ENCODE measurements around the gene SLC25A15.

SLC25A15 gene

DNA sequence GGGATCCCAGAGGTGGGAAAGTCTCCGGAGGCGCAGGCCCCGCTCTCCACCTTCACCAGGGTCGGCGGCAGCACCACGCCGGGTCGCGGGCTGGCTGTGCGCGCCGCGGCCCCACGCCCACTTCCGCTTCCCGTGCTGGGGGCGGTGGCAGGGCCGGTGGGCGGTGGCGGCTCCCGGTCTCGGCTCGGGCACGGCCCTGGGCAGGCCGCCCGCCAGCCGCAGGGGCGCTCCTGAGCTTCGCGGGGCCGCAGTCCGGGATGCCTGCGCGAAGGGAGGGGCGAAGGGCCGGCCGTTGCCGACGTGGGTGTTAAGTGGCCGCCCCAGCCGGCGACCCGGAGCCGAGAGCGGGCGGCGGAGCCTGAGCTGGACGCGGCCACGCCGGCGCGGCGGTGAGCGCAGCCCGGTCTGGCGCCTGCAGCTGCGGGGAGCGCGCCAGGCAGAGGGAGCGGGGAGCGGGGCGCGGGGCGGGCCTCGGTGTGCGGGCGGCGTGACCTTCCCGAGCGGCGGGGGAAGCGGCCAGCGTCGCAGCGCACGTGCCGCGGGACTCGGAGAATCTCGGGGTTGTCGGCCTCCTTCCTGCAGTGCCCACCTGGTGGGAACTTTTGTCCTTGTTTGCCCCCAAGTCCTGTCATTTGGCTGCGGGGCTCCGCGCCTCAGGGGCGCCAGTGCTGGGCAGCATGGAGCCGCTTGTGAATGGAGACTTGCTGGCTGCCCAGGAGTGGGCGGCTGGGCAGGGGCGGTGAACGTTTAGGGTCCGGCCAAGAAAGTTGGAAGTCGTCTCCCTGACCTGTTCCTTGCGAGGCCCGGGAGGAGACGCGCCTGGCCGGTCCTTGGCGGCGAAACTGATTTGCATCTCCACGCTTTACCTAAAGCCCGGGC, at the start of gene SLC25A15:
TSS of gene SLC25A15 (plus strand) at position 337 of the 879 bp plus-strand sequence. CDS start 3,616 bp downstream, outside the sequence.
- DNase-seq (ENCODE audit: low read depth): peak; percentile 54

DNA sequence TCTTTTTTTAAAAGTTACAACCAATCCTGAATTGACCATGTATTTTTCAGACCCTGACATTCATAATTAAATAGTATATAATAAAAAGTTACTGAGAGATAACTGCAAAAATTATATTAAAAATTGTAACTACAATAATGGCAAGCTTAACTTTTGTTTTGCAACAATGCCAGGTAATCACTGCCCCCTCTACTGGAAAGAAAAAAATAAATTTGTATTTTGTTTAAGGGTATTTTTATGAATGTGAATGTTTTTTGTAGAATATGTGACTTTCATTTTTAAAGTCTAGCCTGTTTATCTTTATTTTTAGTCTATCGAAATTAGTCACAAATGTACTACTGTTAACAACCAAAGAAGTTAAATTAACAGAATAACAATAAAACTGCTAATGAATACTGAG, 40.1 kb upstream of the SLC25A15 start:
- no peak for DNase-seq (ENCODE audit: low read depth)

- no peak for DNase-seq (ENCODE audit: low read depth)
Observed at GRCh38 chr13:40755082-40755700, 34.2 kb upstream of the SLC25A15 start.

GRCh38 chr13:40756042-40756441, 33.4 kb upstream of the SLC25A15 start:
- no peak for DNase-seq (ENCODE audit: low read depth)

GRCh38 chr13:40758811-40759210, 30.6 kb upstream of the SLC25A15 start:
- no peak for DNase-seq (ENCODE audit: low read depth)

DNA sequence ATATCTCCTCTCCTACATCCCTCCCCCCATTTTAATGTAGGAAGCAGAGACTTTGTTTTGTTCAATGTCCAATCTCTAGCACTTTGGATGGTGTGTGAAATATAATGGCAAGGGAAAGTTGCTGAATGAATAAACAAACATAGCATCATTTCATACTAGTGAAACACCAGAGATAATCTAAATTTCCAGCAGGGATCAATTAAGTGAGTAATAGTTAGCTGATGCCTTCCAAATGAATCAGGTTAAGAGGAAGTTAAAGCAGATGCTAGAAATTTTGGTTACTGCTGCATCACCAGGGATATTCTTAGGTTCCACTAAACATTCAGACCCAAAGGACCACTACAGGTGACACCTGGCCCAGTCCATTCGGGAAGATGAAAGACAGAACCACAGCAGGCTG, 26.6 kb upstream of the SLC25A15 start:
- DNase-seq (ENCODE audit: low read depth): no peak

DNA sequence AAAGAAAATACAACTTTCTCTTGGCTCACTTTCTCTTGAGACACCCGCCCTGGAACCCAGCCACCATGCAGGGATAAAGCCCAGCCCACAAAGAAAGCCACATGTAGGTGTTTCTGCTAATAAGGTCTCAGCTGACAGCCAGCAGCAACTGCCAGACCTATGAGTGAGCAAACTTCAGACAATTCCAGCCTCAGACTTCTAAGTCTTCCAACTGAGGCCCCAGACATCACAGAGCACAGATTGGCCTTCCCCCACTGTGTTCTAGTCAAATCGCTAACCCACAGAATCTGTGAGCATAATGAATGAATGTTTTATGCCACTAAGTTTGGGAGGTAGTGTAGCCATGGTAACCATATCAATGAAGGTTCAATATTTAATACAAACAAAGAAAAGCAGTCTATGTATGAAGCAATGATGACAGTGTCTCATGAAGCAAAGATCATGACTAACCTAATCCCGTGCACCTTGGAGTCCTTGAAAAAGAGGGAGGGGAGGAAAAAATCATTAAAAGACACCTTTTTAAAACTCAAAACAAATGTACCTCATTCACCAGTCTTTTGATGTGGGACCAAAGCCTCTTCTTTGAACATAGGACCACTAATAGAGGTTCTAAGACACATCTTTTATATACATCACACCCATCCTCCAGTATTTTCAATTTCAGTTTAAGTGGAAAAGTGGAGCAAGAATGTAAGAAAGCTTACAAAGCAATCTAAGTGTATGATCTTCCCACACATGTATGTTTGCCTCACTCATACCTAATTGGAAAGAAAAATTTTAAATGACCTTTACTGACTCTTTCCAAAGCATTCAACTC, 24.6 kb upstream of the SLC25A15 start:
- DNase-seq (ENCODE audit: low read depth): no peak

DNA sequence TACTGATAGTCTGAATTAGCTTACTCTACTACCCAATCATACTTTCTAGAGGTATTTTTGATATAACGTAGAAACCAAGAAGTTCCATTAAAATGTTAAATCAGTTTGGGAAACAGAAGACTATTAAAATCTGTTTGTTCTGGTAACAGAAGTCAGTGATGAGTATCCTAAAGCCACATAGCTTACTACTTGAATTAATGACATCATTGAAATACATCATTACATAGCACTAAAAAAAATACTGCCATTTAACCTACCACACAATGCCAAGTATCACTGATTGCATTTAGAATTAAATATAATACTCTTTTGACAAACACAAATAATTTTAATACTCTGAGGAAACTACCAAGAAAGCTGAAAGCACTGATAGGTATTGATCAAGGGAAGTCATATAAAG, 23.8 kb upstream of the SLC25A15 start:
- DNase-seq (ENCODE audit: low read depth): no peak

- DNase-seq (ENCODE audit: low read depth): no peak
Observed at GRCh38 chr13:40769970-40770369, 19.4 kb upstream of the SLC25A15 start.

DNA sequence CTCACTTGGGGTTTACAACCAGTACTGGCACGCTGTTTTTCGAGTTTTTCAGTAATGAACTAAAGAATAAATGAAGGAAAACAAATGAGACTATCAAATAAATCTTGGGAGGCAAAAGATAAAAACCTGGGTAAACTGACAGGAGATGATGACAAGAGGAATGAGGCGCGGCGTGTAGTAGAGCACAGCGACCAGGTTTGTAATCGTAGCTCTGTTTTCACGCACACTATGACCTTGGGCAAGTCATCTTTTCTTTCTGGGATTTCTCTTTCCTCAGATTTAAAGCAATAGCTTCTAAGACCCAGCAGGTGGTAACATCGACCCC, 18.8 kb upstream of the SLC25A15 start:
- no peak for DNase-seq (ENCODE audit: low read depth)

DNA sequence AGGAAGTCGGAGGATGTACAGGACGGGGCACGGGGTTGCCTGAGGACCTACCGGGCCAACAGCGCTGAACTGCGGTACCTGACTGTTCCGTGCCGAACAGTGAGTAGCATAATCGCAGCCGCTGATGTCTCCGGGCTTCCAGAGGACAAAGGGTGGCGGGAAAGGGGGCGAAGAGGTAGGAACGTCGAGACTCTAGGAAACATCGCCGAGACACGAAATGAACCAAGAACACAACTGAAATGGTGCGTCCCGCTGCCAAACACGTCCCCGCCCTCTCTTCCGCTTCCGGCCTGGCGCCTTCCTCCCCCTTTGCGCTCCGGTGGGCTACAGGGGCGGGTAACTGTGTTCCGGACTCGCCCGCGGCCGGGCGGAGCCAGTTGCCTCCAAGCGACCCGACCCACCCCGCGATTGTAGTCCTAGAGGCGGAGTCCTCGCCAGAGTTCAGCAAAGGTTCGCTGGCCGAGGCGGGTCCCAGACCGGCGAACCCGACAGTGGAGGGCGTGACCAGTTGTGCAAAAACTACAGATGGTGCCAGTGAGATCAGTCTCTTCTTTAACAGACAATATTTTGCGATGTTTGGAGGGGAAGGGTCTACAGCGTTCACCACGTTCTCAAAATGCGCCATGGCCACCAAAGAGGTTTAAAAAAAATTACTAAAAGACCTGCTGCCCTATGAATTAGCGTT, 18.3 kb upstream of the SLC25A15 start, which contains the start of gene MRPS31:
TSS of gene MRPS31 (minus strand) at position 257 of the 685 bp plus-strand sequence. CDS start at position 203, 54 bp downstream.
- DNase-seq (ENCODE audit: low read depth): peak; percentile 93

DNA sequence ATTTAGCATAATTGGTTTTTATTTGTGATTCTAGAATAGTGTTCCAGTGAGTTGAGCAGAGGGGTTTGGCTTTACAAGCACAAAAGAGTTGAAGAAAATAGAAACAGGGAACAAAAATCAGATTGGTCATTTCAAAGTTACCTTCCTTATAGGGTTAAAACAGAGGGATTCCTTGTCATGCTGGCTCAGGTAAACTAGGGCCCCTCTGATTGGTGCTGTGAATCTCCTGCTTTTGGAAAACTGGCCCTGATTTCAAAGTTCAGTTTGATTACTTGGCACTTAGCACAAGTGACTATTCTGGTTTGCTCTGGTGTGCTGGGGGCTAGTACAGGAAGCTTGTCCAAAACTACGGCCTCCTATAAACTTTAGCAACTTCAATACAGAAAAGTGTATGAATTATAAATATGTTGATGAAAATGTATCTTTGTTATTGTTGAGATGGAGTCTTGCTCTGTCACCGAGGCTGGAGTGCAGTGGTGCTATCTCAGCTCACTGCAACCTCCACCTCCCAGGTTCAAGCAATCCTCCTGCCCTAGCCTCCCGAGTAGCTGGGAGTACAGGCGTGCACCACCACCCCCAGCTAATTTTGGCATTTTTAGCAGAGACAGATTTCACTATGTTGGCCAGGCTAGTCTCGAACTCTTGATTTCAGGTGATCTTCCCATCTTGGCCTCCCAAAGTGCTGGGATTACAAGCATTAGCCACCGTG, 16.5 kb upstream of the SLC25A15 start:
- no peak for DNase-seq (ENCODE audit: low read depth)

- no peak for DNase-seq (ENCODE audit: low read depth)
Observed at GRCh38 chr13:40774672-40775071, 14.7 kb upstream of the SLC25A15 start.

DNA sequence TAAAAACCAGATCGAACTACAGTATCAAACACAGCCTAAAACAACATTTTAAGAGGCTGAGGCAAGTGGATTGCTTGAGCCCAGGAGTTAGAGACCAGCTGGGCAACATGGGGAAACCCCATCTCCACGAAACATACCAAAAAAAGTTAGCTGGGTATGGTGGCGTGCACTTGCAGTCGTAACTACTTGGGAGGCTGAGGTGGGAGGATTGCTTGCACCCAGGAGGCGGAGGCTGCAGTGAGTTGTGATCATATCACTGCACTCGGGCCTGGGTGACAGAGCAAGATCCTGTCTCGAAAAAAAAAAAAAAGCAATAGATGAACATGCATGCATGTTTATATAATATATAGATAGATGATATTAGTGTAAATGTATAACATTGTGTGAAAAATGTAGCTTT, 13.2 kb upstream of the SLC25A15 start:
- DNase-seq (ENCODE audit: low read depth): no peak

DNA sequence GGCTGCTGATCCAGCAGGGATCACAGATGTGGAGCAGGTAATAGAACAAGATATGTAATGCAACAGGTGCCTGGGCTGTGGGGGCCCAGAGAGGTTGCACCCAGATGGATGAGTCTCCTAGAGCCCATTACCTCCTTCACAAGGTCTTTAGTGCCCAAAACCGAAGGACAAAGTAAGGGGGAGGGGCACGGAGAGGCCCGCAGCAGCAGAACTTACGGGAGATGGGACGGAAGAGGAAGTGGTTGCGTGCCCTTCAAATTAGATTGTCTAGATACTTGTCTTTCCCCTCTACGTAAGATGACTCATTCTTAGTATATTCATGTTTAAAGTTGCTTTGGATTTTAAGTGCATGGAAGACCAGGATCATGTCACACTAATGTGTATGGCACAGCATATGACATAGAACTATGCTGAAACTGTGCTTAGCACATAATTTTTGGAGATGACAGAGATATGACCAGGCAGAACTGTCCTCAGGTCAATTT, 12.7 kb upstream of the SLC25A15 start:
- peak; percentile 51 for DNase-seq (ENCODE audit: low read depth)

GRCh38 chr13:40777166-40777808, 12.1 kb upstream of the SLC25A15 start:
- no peak for DNase-seq (ENCODE audit: low read depth)

DNA sequence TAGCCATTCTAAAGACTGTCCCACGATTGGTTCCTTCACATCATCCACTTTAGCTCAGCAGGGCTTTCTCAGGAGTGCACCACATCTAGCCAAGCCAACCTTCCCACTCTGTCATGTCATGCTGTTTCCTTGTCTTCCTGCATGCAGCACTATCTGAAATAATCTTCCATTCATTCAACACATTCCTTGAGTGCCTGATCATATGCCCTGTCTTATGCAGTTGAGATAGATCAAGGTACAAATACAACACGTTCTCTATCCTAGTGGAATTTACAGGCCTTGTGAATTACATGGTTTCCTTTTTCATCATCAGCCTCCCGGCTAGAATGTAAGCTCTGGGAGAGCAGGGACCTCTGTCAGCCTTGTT, 11.6 kb upstream of the SLC25A15 start:
- no peak for DNase-seq (ENCODE audit: low read depth)

DNA sequence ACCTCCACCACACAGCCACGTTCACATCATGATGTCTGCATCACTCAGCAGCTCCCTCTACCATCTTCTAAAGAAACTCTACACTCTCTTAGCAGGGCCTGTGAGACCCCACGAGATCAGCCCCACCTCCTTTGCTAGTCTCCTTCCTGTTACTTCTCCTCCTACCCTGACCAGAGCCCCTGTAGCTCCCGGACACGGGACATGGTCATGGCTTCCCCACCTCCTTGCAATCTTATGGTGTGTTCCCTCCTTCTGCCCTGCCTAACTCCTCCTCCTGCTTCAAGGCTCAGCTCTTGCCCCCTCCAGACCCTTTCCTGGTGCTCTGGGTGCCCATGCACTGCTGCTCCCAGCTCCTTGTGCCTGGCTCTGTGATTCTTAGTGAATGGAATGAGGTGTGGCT, 10.4 kb upstream of the SLC25A15 start:
- DNase-seq (ENCODE audit: low read depth): no peak

DNA sequence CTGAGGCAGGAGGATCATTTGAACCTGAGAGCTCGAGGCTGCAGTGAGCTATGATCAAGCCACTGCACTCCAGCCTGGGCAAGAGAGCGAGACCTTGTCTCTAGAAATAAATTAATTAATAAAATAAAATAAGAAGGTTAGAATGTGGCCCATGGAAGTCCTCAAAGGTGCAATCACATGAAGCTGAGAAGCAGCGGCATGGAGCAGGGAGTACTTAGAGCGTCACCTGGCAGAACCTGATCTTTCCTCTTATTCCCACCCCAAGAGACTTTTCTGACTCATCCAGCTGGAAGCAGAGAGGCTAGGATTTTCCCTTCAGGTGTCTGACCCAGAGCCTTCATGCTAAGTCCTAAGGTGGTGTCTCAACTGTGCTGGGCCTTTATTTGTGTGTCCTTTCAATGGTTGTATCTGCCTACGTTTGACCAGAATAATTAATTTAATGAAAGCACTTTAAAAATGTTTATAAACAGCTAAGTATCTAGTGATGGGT, 9.6 kb upstream of the SLC25A15 start:
- DNase-seq (ENCODE audit: low read depth): no peak

- DNase-seq (ENCODE audit: low read depth): no peak
Observed at GRCh38 chr13:40780822-40781401, 8.5 kb upstream of the SLC25A15 start.

Data from stimulated activated CD8-positive, alpha-beta memory T cell treated with anti-CD3 and anti-CD28 coated beads, Interleukin-12 subunit alpha, Interleukin-12 subunit beta, amount 100 ng/mL, for 1 hour (primary cell).